ENCODE measurements around the gene TLE1. TPM values are rescaled to one million over a fixed set of nuclear protein-coding genes. Genes with fewer than 3 reads are reported as not detected.

Gene TLE1
- total RNA-seq, 1 experiment from 2014 or later = 97.7 TPM

GRCh38 chr9:81676395-81676794 is 13.0 kb downstream of the TLE1 start:
- H3K27ac Mint-ChIP-seq = peak overlapping the region; percentile 9; the same call in 1 of the 2 replicates
- ChIA-PET CTCF (no interaction called here), POLR2A (no interaction called here)
- TF ChIP-seq, protein P1, sequence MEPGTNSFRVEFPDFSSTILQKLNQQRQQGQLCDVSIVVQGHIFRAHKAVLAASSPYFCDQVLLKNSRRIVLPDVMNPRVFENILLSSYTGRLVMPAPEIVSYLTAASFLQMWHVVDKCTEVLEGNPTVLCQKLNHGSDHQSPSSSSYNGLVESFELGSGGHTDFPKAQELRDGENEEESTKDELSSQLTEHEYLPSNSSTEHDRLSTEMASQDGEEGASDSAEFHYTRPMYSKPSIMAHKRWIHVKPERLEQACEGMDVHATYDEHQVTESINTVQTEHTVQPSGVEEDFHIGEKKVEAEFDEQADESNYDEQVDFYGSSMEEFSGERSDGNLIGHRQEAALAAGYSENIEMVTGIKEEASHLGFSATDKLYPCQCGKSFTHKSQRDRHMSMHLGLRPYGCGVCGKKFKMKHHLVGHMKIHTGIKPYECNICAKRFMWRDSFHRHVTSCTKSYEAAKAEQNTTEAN (CRISPR knock-in tag; IDR thresholded peaks at IDR 0.05) = no peak
- TF ChIP-seq ETV6 (CRISPR knock-in tag; IDR thresholded peaks at IDR 0.05) = 0 out of 2 replicates have a peak, but pooled peaks have one; percentile 27
- H3K4me1 Mint-ChIP-seq = peaks cover 73% of the 10 kb centered on the region
- no peaks in the 10 kb centered on the region for H3K9me3 Mint-ChIP-seq
- ATAC-seq (no peak), DNase-seq (ENCODE audit: low spot score) (no peak)
- no peaks in the 10 kb centered on the region for H3K27me3 Mint-ChIP-seq (ENCODE audit: low read depth)
- no peak overlapping the region for H3K4me3 Mint-ChIP-seq
- peaks cover 75% of the 10 kb centered on the region for H3K36me3 Mint-ChIP-seq

DNA sequence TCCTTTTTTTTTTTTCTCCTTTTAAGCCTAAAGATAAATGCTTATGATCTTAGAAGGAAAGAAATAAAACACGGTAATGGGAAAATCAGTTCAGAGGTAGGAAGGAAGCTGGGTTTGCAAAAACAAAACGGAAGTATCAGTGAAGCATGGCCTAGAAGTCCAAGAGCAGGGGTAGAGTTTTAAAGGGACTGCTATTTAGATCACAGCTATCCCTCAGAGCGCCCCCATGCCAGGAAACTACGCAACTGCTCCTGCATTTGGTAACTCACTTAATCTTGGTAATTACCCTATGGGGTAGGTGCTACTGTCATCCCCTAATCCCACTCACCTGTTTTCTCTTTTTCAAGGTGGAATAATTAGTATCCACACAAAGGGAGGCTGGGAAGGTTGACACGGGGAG is 16.0 kb downstream of the TLE1 start:
- Mint-ChIP-seq H3K4me3 (no peak overlapping the region), H3K36me3 (peaks cover 58% of the 10 kb centered on the region), H3K9me3 (no peaks in the 10 kb centered on the region), H3K27ac (peak overlapping the region; percentile 63), H3K4me1 (peaks cover 72% of the 10 kb centered on the region), H3K27me3 (ENCODE audit: low read depth) (no peaks in the 10 kb centered on the region)
- ATAC-seq = peak; percentile 81
- ChIA-PET POLR2A (interaction anchor here (0.7 kb wide), 2 partner anchors 10 to 476 kb away, joined by 3 to 7 read pairs; no protein-coding TSS in a partner anchor), CTCF (interaction anchor here (0.6 to 1.8 kb wide), 8 partner anchors 8 to 151 kb away, joined by 3 to 8 read pairs (median 4); partner anchors contain the start of gene TLE1)
- TF ChIP-seq CTCF (IDR thresholded peaks at IDR 0.05) = peak; percentile 23; the same call in 1 of the 2 replicates
- TF ChIP-seq, protein P2, sequence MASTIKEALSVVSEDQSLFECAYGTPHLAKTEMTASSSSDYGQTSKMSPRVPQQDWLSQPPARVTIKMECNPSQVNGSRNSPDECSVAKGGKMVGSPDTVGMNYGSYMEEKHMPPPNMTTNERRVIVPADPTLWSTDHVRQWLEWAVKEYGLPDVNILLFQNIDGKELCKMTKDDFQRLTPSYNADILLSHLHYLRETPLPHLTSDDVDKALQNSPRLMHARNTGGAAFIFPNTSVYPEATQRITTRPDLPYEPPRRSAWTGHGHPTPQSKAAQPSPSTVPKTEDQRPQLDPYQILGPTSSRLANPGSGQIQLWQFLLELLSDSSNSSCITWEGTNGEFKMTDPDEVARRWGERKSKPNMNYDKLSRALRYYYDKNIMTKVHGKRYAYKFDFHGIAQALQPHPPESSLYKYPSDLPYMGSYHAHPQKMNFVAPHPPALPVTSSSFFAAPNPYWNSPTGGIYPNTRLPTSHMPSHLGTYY (CRISPR knock-in tag; IDR thresholded peaks at IDR 0.05) = no peak
- DNase-seq (ENCODE audit: low spot score) = peak; percentile 58

DNA sequence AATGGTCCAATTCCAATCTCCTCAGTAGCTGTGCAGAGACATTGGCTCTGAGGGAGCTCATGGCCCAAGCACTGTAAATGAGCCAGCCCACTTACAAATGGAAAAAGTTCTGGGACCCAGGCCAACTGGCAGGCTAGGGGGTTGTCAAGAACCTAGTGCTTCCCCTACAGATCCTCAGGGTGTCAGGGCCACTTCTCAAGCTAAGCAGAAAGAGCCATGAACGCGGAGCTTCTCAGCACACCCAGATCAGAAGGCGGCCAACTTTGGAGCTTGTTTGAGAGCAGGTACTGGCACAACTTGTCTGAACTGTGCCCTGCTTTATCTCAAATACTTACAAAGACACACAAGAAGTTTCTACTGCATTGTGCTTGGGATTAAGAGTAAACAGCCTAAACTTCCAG is 17.5 kb downstream of the TLE1 start:
- peaks cover 74% of the 10 kb centered on the region for H3K4me1 Mint-ChIP-seq
- no peak for DNase-seq (ENCODE audit: low spot score)
- H3K27me3 Mint-ChIP-seq (ENCODE audit: low read depth) = no peaks in the 10 kb centered on the region
- ATAC-seq = no peak
- H3K9me3 Mint-ChIP-seq = no peaks in the 10 kb centered on the region
- CTCF ChIA-PET = no interaction called here
- POLR2A ChIA-PET = no interaction called here
- no peak for TF ChIP-seq CREM (CRISPR knock-in tag; IDR thresholded peaks at IDR 0.05)
- H3K36me3 Mint-ChIP-seq = peaks cover 54% of the 10 kb centered on the region
- no peak overlapping the region for H3K4me3 Mint-ChIP-seq
- no peak overlapping the region; the same call in 1 of the 2 replicates for H3K27ac Mint-ChIP-seq

GRCh38 chr9:81669866-81670265 is 19.5 kb downstream of the TLE1 start:
- H3K4me3 Mint-ChIP-seq = no peak overlapping the region
- no peaks in the 10 kb centered on the region for H3K27me3 Mint-ChIP-seq (ENCODE audit: low read depth)
- H3K4me1 Mint-ChIP-seq = peaks cover 77% of the 10 kb centered on the region
- H3K36me3 Mint-ChIP-seq = peaks cover 37% of the 10 kb centered on the region
- CTCF ChIA-PET = interaction anchor here (0.6 kb wide), 1 partner anchor 9 kb away, joined by 3 read pairs; no protein-coding TSS in a partner anchor
- POLR2A ChIA-PET = no interaction called here
- ATAC-seq (no peak), DNase-seq (ENCODE audit: low spot score) (no peak)
- no peaks in the 10 kb centered on the region for H3K9me3 Mint-ChIP-seq
- H3K27ac Mint-ChIP-seq = no peak overlapping the region
- TF ChIP-seq ATF3 (CRISPR knock-in tag; conservative IDR thresholded peaks at IDR 0.05) = no peak
- TF ChIP-seq, protein P3, sequence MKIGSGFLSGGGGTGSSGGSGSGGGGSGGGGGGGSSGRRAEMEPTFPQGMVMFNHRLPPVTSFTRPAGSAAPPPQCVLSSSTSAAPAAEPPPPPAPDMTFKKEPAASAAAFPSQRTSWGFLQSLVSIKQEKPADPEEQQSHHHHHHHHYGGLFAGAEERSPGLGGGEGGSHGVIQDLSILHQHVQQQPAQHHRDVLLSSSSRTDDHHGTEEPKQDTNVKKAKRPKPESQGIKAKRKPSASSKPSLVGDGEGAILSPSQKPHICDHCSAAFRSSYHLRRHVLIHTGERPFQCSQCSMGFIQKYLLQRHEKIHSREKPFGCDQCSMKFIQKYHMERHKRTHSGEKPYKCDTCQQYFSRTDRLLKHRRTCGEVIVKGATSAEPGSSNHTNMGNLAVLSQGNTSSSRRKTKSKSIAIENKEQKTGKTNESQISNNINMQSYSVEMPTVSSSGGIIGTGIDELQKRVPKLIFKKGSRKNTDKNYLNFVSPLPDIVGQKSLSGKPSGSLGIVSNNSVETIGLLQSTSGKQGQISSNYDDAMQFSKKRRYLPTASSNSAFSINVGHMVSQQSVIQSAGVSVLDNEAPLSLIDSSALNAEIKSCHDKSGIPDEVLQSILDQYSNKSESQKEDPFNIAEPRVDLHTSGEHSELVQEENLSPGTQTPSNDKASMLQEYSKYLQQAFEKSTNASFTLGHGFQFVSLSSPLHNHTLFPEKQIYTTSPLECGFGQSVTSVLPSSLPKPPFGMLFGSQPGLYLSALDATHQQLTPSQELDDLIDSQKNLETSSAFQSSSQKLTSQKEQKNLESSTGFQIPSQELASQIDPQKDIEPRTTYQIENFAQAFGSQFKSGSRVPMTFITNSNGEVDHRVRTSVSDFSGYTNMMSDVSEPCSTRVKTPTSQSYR (CRISPR knock-in tag; IDR thresholded peaks at IDR 0.05) = no peak
- TF ChIP-seq, protein P4, sequence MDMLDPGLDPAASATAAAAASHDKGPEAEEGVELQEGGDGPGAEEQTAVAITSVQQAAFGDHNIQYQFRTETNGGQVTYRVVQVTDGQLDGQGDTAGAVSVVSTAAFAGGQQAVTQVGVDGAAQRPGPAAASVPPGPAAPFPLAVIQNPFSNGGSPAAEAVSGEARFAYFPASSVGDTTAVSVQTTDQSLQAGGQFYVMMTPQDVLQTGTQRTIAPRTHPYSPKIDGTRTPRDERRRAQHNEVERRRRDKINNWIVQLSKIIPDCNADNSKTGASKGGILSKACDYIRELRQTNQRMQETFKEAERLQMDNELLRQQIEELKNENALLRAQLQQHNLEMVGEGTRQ (CRISPR knock-in tag; IDR thresholded peaks at IDR 0.05) = no peak
- no peak for TF ChIP-seq TEAD4 (CRISPR knock-in tag; IDR thresholded peaks at IDR 0.05)
- TF ChIP-seq KAT7 (CRISPR knock-in tag; IDR thresholded peaks at IDR 0.05; ENCODE audit: borderline replicate concordance) = no peak
- no peak for TF ChIP-seq OVOL2 (CRISPR knock-in tag; IDR thresholded peaks at IDR 0.05; ENCODE audit: borderline replicate concordance)
- no peak for TF ChIP-seq CTCF (IDR thresholded peaks at IDR 0.05)
- TF ChIP-seq, protein P5, sequence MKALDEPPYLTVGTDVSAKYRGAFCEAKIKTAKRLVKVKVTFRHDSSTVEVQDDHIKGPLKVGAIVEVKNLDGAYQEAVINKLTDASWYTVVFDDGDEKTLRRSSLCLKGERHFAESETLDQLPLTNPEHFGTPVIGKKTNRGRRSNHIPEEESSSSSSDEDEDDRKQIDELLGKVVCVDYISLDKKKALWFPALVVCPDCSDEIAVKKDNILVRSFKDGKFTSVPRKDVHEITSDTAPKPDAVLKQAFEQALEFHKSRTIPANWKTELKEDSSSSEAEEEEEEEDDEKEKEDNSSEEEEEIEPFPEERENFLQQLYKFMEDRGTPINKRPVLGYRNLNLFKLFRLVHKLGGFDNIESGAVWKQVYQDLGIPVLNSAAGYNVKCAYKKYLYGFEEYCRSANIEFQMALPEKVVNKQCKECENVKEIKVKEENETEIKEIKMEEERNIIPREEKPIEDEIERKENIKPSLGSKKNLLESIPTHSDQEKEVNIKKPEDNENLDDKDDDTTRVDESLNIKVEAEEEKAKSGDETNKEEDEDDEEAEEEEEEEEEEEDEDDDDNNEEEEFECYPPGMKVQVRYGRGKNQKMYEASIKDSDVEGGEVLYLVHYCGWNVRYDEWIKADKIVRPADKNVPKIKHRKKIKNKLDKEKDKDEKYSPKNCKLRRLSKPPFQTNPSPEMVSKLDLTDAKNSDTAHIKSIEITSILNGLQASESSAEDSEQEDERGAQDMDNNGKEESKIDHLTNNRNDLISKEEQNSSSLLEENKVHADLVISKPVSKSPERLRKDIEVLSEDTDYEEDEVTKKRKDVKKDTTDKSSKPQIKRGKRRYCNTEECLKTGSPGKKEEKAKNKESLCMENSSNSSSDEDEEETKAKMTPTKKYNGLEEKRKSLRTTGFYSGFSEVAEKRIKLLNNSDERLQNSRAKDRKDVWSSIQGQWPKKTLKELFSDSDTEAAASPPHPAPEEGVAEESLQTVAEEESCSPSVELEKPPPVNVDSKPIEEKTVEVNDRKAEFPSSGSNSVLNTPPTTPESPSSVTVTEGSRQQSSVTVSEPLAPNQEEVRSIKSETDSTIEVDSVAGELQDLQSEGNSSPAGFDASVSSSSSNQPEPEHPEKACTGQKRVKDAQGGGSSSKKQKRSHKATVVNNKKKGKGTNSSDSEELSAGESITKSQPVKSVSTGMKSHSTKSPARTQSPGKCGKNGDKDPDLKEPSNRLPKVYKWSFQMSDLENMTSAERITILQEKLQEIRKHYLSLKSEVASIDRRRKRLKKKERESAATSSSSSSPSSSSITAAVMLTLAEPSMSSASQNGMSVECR (CRISPR knock-in tag; IDR thresholded peaks at IDR 0.05; ENCODE audit: borderline replicate concordance) = no peak
